SIG-M5 (cell line): Measurements from ENCODE around the gene MMP25.

ENCODE experiments used
- DNase-seq: peaks from one replicate; lab custom pipeline; 2025; lab: John Stamatoyannopoulos, UW

MMP25 gene, protein sequence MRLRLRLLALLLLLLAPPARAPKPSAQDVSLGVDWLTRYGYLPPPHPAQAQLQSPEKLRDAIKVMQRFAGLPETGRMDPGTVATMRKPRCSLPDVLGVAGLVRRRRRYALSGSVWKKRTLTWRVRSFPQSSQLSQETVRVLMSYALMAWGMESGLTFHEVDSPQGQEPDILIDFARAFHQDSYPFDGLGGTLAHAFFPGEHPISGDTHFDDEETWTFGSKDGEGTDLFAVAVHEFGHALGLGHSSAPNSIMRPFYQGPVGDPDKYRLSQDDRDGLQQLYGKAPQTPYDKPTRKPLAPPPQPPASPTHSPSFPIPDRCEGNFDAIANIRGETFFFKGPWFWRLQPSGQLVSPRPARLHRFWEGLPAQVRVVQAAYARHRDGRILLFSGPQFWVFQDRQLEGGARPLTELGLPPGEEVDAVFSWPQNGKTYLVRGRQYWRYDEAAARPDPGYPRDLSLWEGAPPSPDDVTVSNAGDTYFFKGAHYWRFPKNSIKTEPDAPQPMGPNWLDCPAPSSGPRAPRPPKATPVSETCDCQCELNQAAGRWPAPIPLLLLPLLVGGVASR

DNA sequence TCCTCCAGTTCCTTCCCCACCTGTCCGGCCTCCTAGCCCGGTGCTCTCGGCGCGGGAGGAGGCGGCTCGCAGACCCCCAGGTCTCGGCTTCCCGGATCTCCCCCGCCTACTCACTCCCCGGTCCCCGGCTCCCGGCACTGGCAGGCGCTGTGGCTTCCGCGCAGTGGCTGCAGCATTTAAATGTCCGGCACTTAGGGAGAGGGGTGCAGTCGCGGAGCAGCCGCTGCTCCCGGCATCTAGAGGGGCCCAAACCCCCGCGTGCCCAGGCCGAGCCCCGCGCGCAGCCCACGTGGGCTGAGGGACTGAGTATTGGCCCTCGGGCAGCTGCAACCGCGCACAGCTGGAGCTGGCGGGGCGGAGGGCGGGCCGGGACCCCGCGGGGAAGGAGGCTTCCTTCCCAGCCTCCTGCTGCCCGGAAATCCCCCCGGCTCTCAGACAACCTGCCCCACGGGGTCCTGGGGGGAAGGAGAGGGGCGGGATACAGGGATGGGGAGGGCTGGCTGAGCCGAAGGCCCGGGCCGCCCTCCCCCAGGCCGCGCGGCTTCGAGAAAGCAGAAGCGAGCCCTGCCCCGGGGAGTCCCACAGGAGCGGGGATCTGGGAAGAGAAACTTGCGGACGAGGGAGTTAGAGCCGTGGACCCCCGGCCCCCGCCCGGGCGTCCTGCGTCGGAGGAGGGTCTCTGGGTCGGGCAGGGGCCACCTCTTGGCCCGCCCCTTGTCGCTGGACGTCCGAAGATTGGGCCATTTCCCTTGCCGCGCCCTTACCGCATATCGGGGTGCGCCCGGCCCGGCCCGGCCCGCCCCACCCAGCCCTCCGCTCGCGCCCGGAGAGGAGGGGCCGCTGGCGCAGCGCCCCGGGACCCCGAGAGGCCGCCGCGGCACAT is at the start of gene MMP25:
Gene MMP25, plus strand, starts transcription at position 804 of the 883 bp plus-strand sequence. CDS start 357 bp downstream, outside the sequence.
- no peak for DNase-seq

GRCh38 chr16:2999929-3000328 is 46.4 kb upstream of the MMP25 start:
- DNase-seq = no peak

GRCh38 chr16:3000540-3000939 is 45.8 kb upstream of the MMP25 start:
- no peak for DNase-seq

GRCh38 chr16:3001316-3001715 is 45.0 kb upstream of the MMP25 start:
- no peak for DNase-seq

GRCh38 chr16:3003582-3004270 is 42.6 kb upstream of the MMP25 start:
- DNase-seq = peak; percentile 80

DNA sequence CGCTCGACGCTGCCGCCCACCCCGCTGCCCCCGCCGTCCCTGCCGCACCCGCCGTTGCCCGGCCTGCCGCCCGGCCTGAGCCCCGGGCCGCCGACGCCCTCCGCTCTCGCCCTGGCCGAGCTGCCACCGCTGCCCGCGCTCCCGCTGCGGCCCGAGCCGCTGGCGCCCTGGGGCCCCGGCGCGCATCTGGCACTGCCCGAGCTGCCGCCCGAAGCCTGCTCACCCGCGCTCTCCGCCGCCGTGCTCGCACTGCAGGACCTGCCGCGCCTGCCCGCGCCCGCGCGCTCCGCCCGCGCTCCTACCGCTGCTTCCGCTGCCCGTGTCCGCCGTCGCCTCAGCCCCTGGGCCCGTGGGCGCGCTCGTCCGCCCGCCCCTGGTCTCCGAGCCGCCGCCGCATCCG is 42.0 kb upstream of the MMP25 start:
- no peak for DNase-seq

DNA sequence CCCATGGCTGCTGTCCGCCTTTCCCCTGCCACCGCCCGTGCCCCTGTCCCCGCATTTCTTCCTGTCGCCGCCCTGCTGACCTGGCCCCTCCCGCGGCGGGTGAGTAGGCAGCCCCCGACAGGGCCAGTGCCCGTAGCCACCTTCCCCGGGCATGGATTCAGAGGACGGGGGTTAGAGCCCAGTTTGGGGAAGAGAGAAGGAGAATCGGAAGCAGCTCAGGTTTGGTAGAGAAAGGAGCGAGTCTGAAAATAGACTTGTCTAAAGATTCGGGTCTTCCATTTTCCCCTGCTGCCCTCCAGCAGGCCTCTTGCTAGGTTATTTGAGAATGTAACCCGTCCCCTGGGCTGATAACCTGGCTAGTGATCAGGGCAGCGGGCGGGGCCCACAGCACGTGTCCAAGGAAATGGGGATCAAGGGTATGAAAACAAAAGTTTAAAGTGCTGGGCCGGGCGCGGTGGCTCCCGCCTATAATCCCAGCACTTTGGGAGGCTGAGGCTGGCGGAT is 41.5 kb upstream of the MMP25 start:
- DNase-seq = no peak

- DNase-seq = no peak
Observed at GRCh38 chr16:3007059-3007956, 39.1 kb upstream of the MMP25 start.

GRCh38 chr16:3007957-3008689 is 38.2 kb upstream of the MMP25 start:
- no peak for DNase-seq

DNA sequence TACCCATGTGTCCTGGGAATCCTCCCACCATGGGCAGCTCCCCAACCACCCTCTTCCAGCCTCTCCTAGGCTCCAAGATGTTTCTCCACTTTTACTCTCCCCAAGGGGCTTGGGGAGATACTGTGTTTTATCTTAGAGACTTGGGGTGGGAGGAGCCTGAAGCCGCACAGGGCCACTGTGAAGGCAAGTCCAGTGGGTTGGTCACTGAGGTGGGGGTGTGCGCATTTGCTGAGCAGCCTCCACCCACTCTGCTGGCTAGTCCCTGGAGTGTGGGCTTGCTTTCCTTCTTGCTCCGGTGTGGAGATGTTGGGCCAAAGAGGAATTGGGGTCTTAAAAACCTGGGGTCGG is 37.7 kb upstream of the MMP25 start:
- DNase-seq = no peak

DNA sequence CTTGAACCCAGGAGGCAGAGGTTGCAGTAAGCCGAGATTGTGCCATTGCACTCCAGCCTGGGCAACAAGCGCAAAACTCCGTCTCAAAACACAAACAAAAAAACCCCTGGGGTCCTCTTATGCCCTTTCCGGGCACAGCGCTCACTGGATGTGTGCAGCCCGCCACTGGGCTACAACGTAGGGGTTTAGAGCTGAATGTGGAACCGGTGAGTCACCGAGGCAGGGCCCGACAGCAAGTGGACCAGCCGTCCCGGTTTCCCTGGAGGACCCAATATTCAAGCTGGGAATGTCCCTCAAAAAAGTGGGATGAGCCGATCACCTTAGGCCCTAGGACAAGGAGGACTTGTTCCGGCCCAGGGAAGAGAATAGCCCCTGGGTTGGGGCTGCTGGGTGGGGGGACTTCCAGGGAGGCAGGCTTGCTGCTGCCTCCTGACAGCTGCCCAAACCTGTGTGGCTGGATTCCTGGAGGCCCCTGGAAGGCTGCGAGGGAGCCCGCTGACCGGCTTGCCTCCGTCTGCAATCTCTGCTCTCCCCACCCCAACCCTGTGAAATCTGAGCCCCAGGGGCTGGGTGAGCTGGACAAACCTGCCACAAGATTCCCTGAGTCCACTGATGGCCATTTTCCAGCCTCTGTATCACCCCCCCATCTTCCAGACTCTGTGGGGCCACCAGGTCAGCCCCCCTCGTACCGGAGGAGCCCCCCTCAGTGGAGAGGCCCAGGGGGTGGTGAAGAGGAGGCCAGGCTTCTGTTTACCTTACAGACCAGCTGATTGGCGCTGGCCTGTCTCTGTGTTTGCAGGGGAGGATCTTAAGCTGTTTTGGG is 36.6 kb upstream of the MMP25 start:
- no peak for DNase-seq

DNA sequence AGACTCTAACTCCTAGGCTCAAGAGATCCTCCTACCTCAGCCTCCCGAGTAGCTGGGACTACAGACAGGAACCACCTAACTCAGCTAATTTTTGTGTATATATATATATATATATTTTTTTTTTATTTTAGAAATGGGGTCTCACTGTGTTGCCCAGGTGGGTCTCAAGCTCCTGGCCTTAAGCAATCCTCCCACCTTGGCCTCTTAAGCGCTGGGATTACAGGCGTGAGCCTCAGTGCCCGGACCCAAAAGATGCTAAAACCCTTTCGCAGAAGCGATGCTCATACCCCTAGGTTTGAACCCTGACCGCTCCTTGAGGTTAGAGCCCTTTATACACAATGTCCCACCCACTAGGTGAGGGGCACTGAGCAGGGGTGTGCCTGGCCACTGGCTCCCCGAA is 35.9 kb upstream of the MMP25 start:
- DNase-seq = no peak

GRCh38 chr16:3012246-3012645 is 34.1 kb upstream of the MMP25 start:
- DNase-seq = no peak

- DNase-seq = no peak
Observed at GRCh38 chr16:3012828-3013420, 33.4 kb upstream of the MMP25 start, which contains the start of gene CLDN9. Gene CLDN9 (plus strand): TSS chr16:3012923. CDS start chr16:3013363, 440 bp downstream.

DNA sequence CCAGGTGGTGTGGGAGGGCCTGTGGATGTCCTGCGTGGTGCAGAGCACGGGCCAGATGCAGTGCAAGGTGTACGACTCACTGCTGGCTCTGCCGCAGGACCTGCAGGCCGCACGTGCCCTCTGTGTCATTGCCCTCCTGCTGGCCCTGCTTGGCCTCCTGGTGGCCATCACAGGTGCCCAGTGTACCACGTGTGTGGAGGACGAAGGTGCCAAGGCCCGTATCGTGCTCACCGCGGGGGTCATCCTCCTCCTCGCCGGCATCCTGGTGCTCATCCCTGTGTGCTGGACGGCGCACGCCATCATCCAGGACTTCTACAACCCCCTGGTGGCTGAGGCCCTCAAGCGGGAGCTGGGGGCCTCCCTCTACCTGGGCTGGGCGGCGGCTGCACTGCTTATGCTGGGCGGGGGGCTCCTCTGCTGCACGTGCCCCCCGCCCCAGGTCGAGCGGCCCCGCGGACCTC is 32.8 kb upstream of the MMP25 start:
- no peak for DNase-seq

DNA sequence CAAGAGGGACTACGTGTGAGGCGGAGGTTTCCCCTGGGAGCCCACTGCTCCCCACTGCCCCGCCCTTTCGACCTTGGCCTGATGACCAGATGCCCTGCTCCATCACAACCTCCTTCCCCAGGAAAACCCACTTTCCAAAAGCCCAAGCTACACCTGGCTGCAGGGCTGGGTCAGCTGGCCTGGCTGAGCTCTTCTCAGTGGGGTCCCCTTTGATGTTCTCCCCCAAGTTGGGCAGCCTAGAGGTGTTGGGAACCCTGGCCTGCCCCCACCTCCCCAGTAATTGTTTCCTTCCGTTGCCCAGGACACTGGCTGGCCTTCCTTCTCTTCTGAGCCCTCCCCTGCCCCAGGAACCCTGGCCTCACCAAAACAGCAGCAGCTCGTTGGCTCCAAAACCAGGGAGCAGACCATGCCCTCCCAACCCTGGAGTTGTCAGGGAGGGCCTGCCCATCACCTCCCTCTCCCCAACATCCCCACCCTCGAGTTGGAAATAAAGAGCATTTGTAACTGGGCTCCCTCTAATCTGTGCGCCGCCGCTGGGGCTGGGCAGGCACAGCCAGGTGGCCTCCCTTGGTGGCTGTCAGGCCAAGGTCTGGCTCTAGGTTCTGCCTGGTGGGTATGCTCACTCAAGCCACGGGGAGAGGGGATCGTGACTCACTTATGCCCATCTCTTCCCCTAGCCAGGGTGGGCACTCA is 32.2 kb upstream of the MMP25 start:
- no peak for DNase-seq

- no peak for DNase-seq
Observed at GRCh38 chr16:3014971-3015370, 31.4 kb upstream of the MMP25 start.

- no peak for DNase-seq
Observed at GRCh38 chr16:3015865-3016521, 30.4 kb upstream of the MMP25 start.
